Activated naive CD8-positive, alpha-beta T cell treated with anti-CD3 and anti-CD28 coated beads for 36 hours (primary cell): ENCODE results near the gene ZNF674. TPM values are rescaled to one million over a fixed set of nuclear protein-coding genes. Genes with fewer than 3 reads are reported as not detected.

ENCODE experiments used
- DNase-seq: peaks from one replicate; pipeline ENCODE4 v3.0.0; 2021
- H3K27ac Mint-ChIP-seq: one replicate; pipeline ENCODE4 v1.8.0; 2022; ENCODE audit warnings: mild to moderate bottlenecking, moderate library complexity, mixed read lengths
- H3K27me3 Mint-ChIP-seq: one replicate; pipeline ENCODE4 v1.8.0; 2022; ENCODE audit warnings: mild to moderate bottlenecking, mixed read lengths
- H3K36me3 Mint-ChIP-seq: one replicate; pipeline ENCODE4 v1.8.0; 2021; ENCODE audit warnings: mild to moderate bottlenecking, mixed read lengths
- H3K4me1 Mint-ChIP-seq: one replicate; pipeline ENCODE4 v1.8.0; 2021; ENCODE audit warnings: mixed read lengths
- H3K4me3 Mint-ChIP-seq: one replicate; pipeline ENCODE4 v1.8.0; 2022; ENCODE audit warnings: mild to moderate bottlenecking, moderate library complexity, mixed read lengths
- H3K9me3 Mint-ChIP-seq: one replicate; pipeline ENCODE4 v1.8.0; 2022; ENCODE audit warnings: mixed read lengths
- total RNA-seq, 2 experiments: library from RNA; stranded (reverse); gene quantifications; one replicate each; pipeline ENCODE4 v1.2.3, GENCODE V29; 2021

Gene ZNF674
- total RNA-seq, result 1 to 10 TPM; 1.3 to 1.7 TPM

DNA sequence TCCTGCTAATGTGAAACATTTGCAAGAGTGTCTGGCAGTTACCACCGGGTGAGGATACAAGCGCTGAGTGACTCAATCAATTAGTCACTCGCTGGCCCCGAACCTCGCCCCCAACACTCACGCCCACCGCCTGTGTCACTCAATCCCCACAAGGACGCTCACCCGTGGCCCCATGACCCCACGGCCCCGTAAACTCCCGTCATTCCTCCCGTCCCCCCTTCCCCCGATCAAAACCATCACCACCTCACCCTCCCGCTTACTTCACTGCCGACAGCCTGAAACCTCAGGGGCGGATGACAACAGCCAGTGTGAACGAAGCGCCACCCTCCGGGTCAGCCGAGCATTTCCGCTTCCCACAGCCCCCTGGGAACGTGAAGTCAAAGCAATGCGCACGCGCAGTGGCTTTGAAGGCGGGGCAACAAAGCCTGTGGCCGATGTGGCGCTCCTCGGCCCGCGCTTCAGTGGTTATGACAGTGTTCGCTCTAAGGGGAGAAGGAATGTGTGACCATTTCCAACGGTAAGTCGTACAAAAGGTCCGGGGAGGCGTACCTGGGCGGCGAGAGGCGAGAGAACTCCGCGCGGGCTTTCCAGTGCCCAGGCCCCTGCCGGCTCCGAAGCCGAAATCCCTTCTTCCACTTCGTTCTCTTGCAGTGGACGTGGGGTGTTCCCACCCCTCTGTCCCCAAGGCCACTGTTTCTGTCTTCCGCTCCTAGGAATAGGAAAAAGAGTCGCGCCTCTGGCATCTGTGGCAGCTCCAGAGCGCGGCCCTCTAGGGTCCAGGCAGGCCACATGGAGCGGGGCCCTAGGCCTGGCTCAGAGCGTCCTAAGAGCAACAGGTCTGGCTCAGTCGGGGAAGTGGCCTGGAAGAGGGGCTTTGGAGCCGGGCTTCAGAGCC lies at the start of gene ZNF674:
Gene ZNF674 (minus strand): TSS at position 311 of the 895 bp plus-strand sequence. CDS start 3,334 bp downstream, outside the sequence.
- H3K36me3 Mint-ChIP-seq, result peaks cover 14% of the 10 kb centered on the region
- H3K9me3 Mint-ChIP-seq, result no peaks in the 10 kb centered on the region
- H3K27ac Mint-ChIP-seq, result peak within 1 kb of the TSS; percentile 95
- peak; percentile 88 for DNase-seq
- H3K4me3 Mint-ChIP-seq, result peak within 1 kb of the TSS; percentile 92
- no peaks in the 10 kb centered on the region for H3K27me3 Mint-ChIP-seq
- peaks cover 24% of the 10 kb centered on the region for H3K4me1 Mint-ChIP-seq

DNA sequence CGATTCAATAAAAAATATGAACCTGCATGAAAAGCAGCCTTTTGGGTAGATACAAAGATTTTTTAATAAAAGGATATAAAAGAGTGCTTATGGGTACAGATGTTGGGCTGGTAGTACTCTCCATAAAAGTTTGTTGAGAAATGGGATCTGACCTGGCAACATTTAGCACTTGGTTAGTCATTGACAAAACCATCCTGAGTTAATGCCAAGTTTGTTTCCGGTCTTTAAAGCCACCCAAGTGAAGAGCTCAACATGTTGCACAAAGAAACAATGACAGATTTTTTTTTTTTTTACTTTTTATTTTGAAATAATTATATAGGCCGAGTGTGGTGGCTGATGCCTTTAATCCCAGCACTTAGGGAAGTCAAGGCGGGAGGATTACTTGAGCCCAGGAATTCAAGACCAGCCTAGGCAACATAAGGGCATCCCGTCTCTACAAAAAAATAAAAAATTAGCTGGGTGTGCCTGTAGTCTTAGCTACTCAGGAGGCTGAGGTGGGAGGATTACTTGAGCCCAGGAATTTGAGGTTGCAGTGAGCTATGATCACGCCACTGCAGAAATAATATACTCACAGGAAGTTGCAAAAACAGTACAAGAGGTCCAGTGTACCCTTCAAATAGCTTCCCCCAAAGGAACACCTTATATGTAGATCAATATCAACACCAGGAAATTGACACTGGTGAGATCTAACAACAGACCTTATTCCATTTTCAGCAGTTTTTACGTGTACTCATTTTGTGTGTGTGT lies 44.9 kb upstream of the ZNF674 start:
- no peak overlapping the region for H3K4me3 Mint-ChIP-seq
- H3K36me3 Mint-ChIP-seq, result no peaks in the 10 kb centered on the region
- H3K27me3 Mint-ChIP-seq, result no peaks in the 10 kb centered on the region
- DNase-seq, result no peak
- peaks cover 11% of the 10 kb centered on the region for H3K4me1 Mint-ChIP-seq
- H3K27ac Mint-ChIP-seq, result no peak overlapping the region
- no peaks in the 10 kb centered on the region for H3K9me3 Mint-ChIP-seq

DNA sequence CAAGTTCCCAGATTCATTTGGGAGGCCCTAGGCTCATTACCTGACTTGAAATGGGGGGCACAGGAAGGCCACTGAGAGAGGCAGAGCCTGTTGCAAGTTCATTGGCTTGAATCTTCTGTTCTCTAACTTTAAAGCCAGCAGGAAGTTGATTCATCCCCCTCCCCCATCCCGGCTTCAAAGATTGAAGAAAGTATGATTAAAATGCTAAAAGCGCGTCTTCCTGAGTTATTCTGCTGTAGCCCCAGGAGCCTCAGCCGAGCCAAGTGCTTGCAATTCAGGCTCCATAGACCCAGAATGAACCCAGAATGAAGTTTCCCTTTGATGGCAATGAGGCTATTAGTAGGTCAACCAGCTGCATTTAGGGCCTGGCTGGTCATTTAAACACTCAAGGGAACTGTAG lies 43.0 kb upstream of the ZNF674 start:
- Mint-ChIP-seq H3K9me3 (no peaks in the 10 kb centered on the region), H3K27me3 (no peaks in the 10 kb centered on the region), H3K36me3 (no peaks in the 10 kb centered on the region), H3K4me3 (peak overlapping the region; percentile 50), H3K27ac (peak overlapping the region; percentile 48), H3K4me1 (peaks cover 11% of the 10 kb centered on the region)
- DNase-seq, result no peak

DNA sequence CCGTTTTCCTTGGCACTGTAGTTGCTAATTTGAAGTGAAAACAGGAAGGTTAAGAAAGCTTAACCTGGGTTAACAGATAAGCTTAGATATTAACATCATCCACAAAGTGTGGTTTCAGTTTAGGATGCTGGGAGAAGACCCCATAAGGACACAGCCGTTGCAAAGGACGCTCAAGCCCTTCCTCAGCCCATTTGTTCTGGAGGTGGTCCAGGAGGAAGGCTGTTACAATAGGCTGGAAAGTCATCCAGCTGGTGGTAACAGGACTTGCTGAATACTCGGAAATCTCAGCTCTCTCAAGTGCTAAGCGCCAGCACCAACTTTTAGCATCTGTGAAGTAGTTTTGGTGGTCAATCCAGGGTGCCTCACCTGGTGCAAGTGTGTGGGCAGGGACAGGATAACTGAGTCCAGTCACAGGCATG lies 42.5 kb upstream of the ZNF674 start:
- Mint-ChIP-seq H3K4me1 (peaks cover 11% of the 10 kb centered on the region), H3K9me3 (no peaks in the 10 kb centered on the region), H3K4me3 (peak overlapping the region; percentile 50), H3K27ac (no peak overlapping the region), H3K27me3 (no peaks in the 10 kb centered on the region), H3K36me3 (no peaks in the 10 kb centered on the region)
- no peak for DNase-seq

DNA sequence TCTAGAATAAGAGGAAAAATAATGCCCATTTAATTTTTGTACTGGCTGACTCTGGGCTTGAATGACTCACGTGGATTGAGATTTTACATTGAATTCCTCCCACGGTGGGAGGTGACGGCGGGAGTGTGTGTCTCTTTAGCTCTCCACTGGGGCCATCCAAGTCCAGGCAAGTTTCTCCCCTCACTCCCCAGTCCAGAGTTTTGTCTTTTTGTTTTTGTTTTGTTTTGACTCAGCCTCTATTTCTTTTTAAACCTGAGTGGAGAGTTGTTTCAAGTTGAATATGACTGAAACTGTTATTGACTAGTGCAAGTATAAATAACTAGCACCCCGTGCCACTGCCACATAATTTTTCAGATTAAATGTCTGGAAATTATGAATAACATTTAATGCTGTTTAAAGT lies 41.9 kb upstream of the ZNF674 start:
- Mint-ChIP-seq H3K27me3 (no peaks in the 10 kb centered on the region), H3K4me1 (peaks cover 11% of the 10 kb centered on the region), H3K36me3 (no peaks in the 10 kb centered on the region), H3K4me3 (no peak overlapping the region), H3K9me3 (no peaks in the 10 kb centered on the region), H3K27ac (no peak overlapping the region)
- DNase-seq, result no peak

DNA sequence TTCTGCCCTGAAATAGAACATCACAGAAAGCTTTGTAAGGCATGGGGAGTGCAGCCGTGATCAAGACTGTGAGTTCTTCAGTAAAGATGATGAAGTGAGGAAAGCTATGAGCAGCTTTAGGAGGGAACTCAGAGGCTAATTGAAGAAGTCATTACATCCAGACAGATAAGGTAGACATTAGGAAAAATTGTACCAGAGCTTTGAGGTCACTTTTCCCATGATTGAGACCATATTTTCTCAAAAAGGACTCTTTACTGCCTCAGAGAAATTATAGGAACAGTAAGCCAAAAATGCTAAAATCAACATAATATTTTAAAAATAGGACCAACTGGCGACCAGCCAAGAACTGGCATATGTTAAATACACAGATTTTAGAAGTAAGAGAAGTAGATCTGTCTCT lies 39.5 kb upstream of the ZNF674 start:
- Mint-ChIP-seq H3K27ac (no peak overlapping the region), H3K27me3 (no peaks in the 10 kb centered on the region), H3K9me3 (no peaks in the 10 kb centered on the region), H3K36me3 (no peaks in the 10 kb centered on the region), H3K4me1 (peaks cover 11% of the 10 kb centered on the region), H3K4me3 (no peak overlapping the region)
- DNase-seq, result no peak

DNA sequence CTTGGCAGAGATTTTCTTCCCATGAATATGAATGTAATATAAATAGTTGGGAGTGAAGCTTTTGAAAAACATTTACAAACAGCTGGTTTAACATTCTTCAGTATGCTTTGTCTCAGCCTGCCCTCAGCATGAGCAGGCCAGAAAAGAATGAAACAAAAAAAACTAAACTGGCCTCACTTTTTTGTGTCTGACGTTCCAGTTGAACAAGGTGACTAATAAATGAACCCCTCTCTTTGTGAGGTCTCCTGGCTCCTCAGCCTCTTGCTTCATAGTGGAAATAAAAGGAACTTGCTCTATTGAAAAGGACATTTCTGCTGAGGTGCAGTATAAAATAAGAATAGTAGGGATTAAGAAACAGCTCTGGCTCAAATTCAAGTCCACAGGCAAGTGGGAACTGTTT lies 37.7 kb upstream of the ZNF674 start:
- Mint-ChIP-seq H3K4me1 (peaks cover 7% of the 10 kb centered on the region), H3K27ac (no peak overlapping the region), H3K9me3 (no peaks in the 10 kb centered on the region)

DNA sequence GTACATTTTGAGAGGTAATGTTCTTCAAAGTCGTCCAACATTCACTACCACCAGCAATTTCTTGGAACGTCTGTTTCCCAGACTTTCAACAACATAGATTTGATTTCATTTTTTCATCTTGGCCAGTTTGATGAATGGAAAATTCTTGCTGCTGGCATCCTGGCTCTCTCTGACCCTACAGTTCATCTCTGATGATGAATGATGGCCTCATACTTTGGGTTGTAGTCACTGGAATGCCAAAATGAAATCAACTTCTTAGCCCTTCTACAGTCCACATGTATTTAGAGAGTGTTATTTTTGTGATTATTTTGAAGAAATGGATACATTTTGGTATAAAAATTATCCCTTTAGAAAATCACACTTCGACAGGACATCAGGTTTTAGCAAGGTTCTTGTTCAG lies 37.1 kb upstream of the ZNF674 start:
- H3K27ac Mint-ChIP-seq, result no peak overlapping the region
- H3K9me3 Mint-ChIP-seq, result no peaks in the 10 kb centered on the region
- no peak overlapping the region for H3K4me3 Mint-ChIP-seq
- H3K36me3 Mint-ChIP-seq, result peaks cover 2% of the 10 kb centered on the region
- peaks cover 3% of the 10 kb centered on the region for H3K27me3 Mint-ChIP-seq
- DNase-seq, result no peak
- H3K4me1 Mint-ChIP-seq, result peaks cover 3% of the 10 kb centered on the region

More for the DNA sequence above, 37.7 kb upstream of the ZNF674 start:
- Mint-ChIP-seq H3K36me3 (peaks cover 2% of the 10 kb centered on the region), H3K4me3 (no peak overlapping the region), H3K27me3 (no peaks in the 10 kb centered on the region)
- no peak for DNase-seq

DNA sequence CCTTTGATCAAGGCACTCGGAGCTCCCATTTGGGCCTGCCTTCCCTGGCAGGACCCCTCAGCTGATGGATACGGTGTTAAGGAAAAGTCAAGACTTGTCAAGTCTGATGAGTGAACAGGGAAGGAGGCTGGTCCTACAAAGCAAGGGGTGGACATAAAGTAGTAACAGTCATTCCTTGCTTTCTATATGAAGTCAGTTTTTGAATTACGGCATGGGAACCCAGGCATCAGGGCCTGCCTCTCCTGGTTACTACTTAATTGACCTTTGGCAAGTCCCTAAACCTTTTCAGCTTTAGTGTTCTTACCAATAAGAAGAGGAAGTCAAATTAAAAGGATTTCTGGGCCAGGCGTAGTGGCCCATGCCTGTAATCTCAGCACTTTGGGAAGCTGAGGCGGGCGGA lies 35.4 kb upstream of the ZNF674 start:
- peaks cover 6% of the 10 kb centered on the region for H3K4me1 Mint-ChIP-seq

DNA sequence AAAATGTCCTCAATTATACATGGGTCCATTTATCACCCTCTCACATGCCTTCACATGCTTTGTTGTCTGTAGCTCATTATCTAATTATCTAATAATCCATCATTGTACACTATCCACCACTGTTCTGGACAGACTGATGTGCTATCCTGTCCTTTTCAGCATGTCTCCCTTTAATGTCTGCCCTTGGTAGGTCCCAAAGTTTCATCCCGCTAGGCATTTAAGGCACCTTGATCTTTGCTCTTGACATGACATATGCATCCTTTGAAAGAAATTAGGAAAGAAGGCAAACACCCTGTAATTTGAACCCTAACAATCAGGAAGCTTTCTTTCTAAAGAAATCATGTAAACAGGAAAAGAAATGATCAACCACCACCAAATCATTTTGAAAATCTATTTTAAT lies 34.0 kb upstream of the ZNF674 start:
- no peak overlapping the region for H3K4me3 Mint-ChIP-seq

More for the DNA sequence above, 35.4 kb upstream of the ZNF674 start:
- Mint-ChIP-seq H3K27me3 (peaks cover 17% of the 10 kb centered on the region), H3K27ac (no peak overlapping the region), H3K9me3 (no peaks in the 10 kb centered on the region), H3K4me3 (no peak overlapping the region), H3K36me3 (peaks cover 2% of the 10 kb centered on the region)
- DNase-seq, result no peak

DNA sequence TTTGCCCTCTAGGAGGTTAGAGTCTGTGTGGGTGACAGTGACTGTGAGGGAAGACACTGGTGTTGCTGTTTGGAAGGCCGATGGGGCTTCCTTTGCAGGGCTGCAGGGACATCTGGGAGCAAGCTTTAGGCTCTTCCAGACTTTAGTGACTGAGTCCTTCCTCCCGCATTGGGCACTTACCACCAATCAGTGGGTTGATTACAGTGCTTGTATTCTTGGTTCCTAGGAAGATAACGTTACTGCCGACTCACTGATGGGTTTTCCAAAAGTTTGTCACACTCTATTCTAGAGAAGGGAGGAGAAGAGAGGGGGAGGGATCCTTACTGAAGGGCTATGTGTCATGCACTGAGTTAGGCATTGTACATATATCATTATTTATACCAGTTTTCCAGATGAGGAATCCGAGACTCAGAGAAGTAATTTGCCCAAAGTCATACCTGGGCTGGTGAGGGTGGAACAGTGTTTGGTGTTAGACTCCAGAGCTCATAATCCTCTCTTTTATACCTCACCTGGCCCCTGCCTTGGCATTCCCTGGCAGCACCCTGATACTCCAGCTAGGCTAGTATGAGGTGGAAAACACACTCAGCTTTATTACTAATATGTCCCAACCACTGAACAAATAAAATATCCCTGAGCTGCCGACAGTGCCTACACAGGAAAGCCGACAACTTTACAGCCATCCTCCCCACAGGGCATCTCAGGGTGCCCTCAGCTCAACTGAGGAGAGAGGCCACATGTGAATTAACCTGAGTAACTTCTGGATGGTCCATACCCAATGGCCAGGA lies 32.2 kb upstream of the ZNF674 start:
- Mint-ChIP-seq H3K27me3 (peaks cover 20% of the 10 kb centered on the region), H3K4me1 (peaks cover 18% of the 10 kb centered on the region), H3K36me3 (peaks cover 2% of the 10 kb centered on the region), H3K9me3 (no peaks in the 10 kb centered on the region), H3K4me3 (no peak overlapping the region), H3K27ac (no peak overlapping the region)
- DNase-seq, result no peak

More for the DNA sequence above, 34.0 kb upstream of the ZNF674 start:
- DNase-seq, result no peak
- Mint-ChIP-seq H3K27me3 (peaks cover 20% of the 10 kb centered on the region), H3K4me1 (peaks cover 8% of the 10 kb centered on the region), H3K27ac (no peak overlapping the region), H3K9me3 (no peaks in the 10 kb centered on the region), H3K36me3 (peaks cover 2% of the 10 kb centered on the region)

DNA sequence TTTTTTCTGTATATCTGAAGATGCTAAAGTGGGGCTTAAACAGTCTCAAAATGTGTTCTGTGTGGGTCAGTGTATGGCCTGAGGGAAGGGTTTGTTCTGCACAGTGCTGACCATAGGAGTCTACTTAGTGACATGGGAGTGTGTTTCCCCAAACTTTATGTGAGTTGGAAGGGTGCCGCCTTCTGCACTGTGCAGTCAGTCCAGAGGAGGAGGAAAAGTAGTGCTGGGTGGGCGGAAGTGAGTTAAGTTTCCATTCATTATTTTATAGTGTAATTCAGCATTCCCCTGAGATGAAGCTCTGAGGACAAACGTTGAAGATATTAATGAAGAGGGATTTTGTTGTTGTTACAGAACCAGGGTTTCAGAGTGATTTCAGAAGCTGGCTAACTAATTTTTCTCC lies 31.2 kb upstream of the ZNF674 start:
- peak overlapping the region; percentile 29 for H3K4me3 Mint-ChIP-seq
- peaks cover 20% of the 10 kb centered on the region for H3K27me3 Mint-ChIP-seq
- peaks cover 2% of the 10 kb centered on the region for H3K36me3 Mint-ChIP-seq
- no peak for DNase-seq
- H3K27ac Mint-ChIP-seq, result no peak overlapping the region
- peaks cover 27% of the 10 kb centered on the region for H3K4me1 Mint-ChIP-seq
- H3K9me3 Mint-ChIP-seq, result no peaks in the 10 kb centered on the region

DNA sequence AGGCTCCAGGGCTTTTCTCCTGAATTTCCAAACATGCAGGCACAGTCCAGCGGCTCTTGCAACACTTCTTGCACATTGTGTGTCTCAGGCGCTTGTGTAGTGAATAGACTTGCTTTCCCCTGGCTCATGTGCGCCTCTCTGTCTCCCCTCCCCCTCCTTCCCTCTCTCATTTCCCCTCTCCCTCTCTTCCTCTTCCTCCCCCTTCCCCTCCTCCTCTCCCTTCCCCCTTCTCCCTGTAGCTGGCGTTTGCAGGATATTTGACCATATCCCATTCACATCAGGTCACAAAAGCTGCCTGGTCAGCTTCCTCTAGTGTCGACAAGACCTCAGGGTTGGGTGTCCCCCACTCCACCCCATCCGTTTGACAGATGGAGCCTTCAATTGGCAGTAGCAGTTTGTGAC lies 30.8 kb upstream of the ZNF674 start:
- H3K4me1 Mint-ChIP-seq, result peaks cover 27% of the 10 kb centered on the region
- H3K27ac Mint-ChIP-seq, result no peak overlapping the region
- H3K9me3 Mint-ChIP-seq, result no peaks in the 10 kb centered on the region
- no peak for DNase-seq
- peaks cover 20% of the 10 kb centered on the region for H3K27me3 Mint-ChIP-seq
- peaks cover 2% of the 10 kb centered on the region for H3K36me3 Mint-ChIP-seq
- H3K4me3 Mint-ChIP-seq, result peak overlapping the region; percentile 29

DNA sequence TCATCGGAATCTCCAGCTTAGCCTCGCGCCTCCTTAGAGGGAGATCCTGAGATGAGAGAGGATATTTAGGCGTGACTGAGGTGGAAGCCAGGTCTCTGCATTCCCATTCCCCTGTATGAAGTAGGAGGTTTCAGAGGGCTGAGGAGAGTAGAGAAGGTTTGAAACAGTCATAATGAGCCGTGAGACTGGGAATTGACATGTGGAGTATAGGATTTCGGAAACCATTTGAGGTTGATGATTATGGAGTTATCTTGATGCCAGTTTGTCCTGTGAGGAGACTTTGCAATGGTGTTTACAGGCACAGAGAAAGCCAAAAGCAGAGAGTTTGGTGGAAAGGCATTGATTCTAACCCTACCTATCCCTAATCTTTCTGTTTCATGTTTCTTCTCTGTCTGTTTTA lies 30.4 kb upstream of the ZNF674 start:
- DNase-seq, result no peak
- Mint-ChIP-seq H3K27me3 (peaks cover 20% of the 10 kb centered on the region), H3K4me1 (peaks cover 27% of the 10 kb centered on the region), H3K9me3 (no peaks in the 10 kb centered on the region), H3K4me3 (peak overlapping the region; percentile 29), H3K27ac (no peak overlapping the region), H3K36me3 (peaks cover 2% of the 10 kb centered on the region)
